G401.6 (cell line): ENCODE data around the gene NUP62.

Source experiments
- FAIRE-seq: peaks from 2 replicates; lab custom pipeline; 2012; peaks lifted over from hg19 to GRCh38; lab: Jason Lieb, UNC

NUP62 gene

GRCh38 chr19:49896863-49897621, 32.3 kb downstream of the NUP62 start, which contains the start of gene IL4I1:
Gene IL4I1, minus strand, starts transcription at chr19:49896887. Its CDS starts 727 bp downstream, at chr19:49896160.
- FAIRE-seq = no peak

GRCh38 chr19:49895566-49896297, 33.6 kb downstream of the NUP62 start:
- no peak for FAIRE-seq

- no peak for FAIRE-seq
Measured at GRCh38 chr19:49894879-49895565, 34.3 kb downstream of the NUP62 start.

- no peak for FAIRE-seq
Measured at GRCh38 chr19:49894011-49894664, 35.2 kb downstream of the NUP62 start.

- FAIRE-seq = no peak
Measured at GRCh38 chr19:49892716-49893115, 36.6 kb downstream of the NUP62 start.

DNA sequence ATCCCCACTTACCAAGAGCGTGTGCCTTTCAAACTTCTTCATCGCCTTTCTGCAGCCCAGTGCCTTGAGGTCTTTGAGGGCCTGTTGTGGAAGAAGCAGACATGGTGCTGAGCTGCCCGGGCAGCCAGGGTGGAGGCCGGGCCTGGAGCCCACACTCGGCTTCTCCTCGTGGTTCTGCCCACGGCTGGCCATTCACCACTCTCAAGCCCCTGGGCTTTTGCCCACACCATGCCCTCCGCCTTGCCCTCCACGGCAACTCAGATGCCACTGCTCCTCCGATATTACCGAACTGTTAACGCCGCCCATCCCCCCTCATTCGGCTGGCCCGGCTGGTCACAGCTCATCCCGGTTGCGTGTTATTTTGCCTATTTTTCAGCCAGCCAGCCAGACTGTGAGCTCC, 37.9 kb downstream of the NUP62 start:
- no peak for FAIRE-seq

DNA sequence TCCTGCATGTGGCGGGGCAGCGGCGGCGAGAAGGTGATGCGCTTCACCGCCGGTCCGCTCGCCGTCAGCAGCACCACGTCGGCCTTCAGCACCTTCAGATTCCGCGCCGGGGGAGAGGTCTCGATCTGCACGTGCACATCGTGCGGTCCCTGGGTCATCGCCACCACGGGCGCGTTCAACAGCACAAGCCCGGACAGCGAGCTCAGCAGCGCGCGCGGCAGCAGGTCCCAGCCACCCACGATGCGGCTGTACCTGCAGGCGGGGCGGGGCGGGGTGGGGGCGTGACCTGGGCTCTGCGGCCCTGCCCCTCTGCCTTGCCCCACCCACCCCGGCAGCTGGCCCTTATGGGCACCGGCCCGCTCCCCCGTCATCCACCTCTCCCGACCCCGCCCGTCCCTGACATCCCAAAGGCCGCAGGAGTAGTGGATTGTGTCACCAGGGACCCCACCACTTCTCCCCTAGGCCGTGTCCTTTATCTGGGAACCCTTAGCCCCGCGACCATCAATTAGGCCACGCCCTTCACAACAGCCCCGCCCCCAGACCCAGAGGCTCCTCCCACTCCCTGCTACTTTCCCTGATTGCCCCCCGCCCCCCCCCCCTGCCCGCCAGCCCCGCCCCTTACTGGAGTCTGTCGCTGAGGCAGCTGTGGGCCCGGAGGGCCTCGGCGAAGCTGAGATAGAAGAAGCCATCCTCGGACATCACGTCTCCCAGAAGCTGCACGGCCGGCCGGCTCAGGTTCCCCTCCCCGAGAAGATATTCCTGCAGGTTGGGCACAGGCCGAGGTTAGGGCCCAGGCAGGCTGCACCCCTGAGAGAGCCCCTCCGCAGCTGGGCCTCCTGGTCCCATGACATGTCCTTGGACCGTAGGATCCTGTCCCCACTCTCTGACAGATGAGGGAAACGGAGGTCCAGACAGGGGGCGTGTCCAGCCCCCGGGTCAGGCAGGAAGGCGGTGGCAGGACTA, 38.7 kb downstream of the NUP62 start:
- FAIRE-seq = no peak

DNA sequence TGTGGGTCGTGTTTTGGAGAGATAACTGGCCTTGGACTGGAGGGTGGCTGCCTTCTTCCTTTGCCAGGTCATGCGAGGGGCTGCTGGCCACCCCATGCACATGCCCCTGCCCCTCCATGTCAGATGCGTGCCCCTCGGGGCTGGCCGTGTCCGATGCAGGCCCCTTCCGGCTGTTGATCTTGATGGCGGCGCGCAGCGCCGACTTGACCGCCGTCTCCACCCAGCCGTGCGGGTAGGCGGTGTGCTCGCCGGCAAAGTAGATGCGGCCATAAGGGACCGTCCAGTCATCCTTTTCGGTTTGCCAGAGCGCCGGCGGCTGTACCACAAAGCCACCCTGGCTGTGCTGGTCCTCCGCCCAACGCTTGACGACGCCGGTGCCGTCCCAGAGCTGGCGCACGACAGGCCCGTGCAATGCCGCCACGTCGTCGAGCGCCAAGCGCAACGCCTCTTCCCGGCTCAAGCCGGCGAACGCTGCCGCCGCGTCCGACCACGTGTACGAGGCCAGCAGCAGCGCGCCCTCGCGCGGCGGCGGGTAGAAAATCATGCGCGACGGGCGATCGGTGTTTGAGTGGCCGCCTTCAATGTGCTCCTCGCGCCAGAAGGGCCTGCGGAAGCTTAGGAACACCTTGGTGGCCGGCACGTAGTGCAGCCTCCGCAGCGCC, 39.5 kb downstream of the NUP62 start:
- FAIRE-seq = no peak

- FAIRE-seq = no peak
Measured at GRCh38 chr19:49889038-49889686, 40.1 kb downstream of the NUP62 start.

- FAIRE-seq = no peak
Measured at GRCh38 chr19:49888510-49888824, 40.8 kb downstream of the NUP62 start.

GRCh38 chr19:49887665-49888509, 41.4 kb downstream of the NUP62 start:
- no peak for FAIRE-seq

- FAIRE-seq = no peak
Measured at GRCh38 chr19:49887037-49887664, 42.2 kb downstream of the NUP62 start.

DNA sequence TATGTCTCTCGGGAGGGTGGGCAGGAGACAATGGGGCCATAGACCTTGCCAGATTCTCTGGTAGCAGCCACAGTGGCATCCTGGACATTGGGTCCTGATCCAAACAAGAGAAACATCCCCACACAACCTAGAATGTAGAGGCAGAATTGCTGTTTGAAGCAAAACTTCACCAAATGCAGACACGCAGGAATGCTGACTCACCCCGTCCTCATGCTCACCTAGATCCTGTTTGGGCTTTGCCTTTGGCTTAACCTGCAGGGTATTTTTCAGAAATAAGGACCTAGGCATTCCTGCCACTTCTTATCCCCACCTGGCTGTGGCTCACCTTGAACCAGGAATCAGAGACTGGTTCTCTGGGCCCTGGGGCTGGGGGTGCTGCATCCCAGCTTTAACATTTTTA, 44.5 kb downstream of the NUP62 start:
- FAIRE-seq = no peak

DNA sequence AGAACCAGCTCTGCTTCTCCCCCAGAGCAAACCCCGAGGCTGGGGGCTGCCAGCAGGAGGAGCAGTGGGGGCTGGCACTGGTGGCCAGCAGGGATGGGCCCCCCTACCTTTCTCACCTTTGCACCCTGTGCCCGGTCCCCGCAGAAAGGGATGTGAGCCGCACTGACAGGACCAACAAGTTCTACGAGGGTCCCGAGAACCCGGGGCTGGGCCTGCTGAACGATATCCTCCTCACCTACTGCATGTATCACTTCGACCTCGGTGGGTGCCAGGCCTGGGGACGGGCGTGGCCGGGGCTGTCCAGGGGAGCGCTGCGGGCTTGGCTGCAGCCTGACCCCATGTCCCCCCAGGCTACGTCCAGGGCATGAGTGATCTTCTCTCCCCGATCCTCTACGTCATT, 45.2 kb downstream of the NUP62 start:
- FAIRE-seq = no peak

GRCh38 chr19:49883094-49883493, 46.2 kb downstream of the NUP62 start:
- FAIRE-seq = no peak

- FAIRE-seq = no peak
Measured at GRCh38 chr19:49882643-49883042, 46.7 kb downstream of the NUP62 start.

- no peak for FAIRE-seq
Measured at GRCh38 chr19:49881672-49882394, 47.5 kb downstream of the NUP62 start.

DNA sequence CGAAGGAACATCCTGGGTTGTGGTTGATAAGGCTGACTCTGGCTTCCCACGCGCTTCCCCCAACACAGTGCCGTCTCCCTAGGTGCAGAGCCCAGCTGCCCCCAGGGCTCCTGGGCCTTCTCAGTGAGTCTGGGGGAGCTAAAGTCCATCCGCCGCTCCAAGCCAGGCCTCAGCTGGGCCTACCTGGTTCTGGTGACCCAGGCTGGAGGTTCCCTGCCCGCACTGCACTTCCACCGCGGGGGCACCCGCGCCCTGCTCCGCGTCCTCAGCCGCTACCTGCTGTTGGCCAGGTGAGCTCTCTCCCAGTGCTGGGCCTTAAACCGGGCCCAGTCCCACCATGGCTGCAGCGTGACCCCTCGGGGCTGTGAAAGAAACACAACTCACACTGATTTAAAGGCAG, 48.1 kb downstream of the NUP62 start:
- no peak for FAIRE-seq
